HUDEP-2 (cell line): ENCODE results near the gene TMEM50B.
"Not testable (repeated sequence)": the region's sequence is repeated elsewhere in the genome, so short reads cannot be mapped to it uniquely, and the experiment has no call there.

Experiments used
- DNase-seq, 76 experiments: peaks; one replicate each; lab custom pipeline; 2025; ENCODE audit not compliant: unreplicated experiment in 76 of 76; lab: John Stamatoyannopoulos, UW

Gene TMEM50B

DNA sequence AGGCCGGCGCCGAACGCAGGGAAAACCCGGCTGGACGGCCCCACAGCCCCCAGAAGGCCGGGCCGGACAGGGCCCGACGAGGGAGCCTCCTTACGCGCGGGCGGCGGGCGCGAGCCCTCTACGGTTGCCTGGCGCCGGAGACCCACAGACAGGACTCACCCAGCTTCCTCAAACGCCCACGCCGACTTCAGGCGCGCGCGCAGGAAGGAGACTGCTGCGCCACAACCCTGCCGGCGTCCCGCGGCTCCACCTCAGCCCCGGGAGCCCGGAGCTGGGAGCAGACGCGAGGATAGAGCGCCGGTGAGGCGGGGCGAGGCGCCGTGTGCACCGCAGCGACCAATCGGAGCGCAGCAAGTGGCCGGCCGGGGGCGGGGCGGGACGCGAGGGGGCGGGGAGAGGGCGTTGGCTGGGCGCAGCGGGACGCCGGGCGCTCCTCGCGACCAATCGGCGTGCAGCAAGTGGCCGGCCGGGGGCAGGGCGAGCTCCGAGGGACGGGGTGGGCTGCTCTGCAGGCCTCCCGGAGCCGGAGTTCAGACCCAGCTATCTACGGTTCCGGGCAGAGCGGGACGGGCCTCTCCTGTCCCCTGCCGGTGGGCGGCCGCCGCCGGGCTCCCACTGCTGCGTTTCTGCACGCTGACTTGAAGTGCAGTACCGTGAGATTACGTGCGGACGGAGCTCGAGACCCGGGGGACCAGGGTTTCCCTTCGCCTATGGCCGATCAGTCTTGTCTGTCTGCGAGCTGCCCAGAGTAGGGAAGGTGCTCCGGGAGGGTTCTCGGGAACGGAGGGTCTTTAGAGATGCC is at the start of gene TMEM50B:
TSS of gene TMEM50B (minus strand) at position 296 of the 802 bp plus-strand sequence. CDS start 11,089 bp downstream, outside the sequence.
- DNase-seq, result peak; percentile 73 to 100 (median 98)

DNA sequence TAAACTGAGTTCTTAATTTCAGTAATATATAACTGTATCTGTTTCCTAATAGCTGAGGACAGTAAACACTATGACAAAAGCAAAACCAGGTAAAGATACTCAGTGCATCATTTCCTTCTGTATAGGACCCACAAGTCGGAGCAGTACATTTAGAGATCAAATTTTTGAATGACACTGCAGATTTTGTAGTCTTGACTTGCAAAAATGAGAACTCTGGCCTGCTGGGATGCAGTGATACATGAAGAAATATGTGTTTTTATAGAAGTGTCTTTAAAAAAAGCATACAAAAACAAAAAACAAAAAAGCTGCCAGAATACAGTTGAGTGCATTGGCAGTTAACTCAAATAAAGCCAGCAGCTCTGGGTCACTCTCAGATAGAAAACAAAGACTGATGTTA is 43.2 kb upstream of the TMEM50B start:
- no peak for DNase-seq

DNA sequence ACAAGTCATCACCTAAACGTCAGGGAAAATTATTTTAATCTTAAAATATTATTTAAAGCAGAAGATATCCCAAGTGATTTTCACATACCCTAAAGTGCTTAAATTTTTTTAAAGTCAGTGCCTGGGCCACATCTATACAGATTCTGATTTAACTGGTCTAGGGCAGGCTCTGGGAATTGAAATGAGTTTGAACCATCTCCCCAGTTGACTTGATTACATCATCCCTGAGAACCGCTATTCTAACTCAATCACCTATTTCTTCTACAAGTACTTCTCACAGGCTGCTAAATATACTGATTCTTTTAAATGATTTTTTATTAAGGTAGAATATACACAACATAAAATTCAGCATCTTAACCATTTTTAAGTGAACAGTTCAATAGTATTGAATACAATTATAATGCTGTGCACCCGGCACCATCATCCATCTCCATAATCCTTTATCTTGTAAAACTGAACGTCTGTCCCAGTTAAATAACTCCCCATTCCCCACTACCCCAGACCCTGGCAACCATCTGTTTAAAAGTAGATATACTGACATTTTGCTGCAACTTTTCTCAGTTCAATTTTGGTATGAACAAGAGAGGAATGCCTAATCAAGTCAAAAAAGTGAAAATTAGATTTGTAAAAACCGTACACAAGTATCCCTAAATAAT is 42.7 kb upstream of the TMEM50B start:
- DNase-seq, result no peak

DNA sequence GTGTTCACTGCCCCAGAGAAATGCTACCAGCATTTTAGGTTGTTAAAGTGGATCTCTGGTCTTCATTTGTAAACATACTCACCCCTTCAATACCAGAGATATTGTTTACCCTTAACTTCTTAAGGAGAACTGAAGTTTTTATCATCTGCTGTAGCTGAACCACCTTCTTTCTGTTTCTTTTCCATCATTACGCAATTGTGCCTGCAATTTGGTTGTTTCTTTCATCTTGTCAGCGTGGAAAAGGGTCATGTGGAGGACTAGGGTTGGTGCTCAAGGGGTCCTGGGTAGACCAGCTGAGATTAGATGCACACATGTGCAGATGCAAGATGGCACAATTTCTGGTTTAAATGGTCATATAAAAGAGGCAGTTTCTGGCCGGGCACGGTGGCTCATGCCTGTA is 39.1 kb upstream of the TMEM50B start:
- DNase-seq, result no peak

DNA sequence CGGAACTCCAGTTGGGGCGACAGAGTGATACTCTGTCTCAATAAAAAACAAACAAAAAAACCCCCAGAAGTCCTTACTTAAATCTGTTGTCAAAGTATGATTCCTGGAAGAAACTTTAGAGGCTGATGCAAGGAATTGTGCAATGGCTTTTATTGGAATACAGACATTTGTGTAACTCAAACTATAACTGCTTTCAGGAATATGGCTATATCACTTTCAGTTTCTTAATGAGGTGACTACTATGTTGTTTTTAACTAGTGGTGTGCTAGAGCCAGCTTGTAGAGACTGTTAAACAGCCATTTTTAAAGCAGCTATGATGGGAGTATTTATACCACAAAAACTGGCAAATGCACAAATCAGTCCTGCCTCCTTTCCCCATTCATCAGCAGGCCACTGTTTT is 34.5 kb upstream of the TMEM50B start:
- no peak for DNase-seq

DNA sequence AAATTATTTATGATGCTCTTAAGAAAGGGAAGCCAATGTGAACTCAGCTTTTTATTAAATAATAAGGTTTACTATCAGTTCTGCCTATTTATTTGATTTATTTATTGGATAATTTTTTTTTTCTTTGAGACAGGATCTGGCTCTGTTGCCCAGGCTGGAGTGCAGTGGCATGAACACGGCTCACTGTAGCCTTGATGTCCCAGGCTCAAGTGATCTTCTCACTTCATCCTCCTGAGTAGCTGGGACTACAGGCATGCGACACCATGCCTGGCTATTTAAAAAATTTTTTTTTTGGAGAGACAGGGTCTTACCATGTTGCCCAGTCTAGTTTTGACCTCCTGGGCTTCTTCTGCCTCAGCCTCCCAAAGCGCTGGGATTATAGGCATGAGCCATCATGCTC is 32.7 kb upstream of the TMEM50B start:
- DNase-seq, result no peak

DNA sequence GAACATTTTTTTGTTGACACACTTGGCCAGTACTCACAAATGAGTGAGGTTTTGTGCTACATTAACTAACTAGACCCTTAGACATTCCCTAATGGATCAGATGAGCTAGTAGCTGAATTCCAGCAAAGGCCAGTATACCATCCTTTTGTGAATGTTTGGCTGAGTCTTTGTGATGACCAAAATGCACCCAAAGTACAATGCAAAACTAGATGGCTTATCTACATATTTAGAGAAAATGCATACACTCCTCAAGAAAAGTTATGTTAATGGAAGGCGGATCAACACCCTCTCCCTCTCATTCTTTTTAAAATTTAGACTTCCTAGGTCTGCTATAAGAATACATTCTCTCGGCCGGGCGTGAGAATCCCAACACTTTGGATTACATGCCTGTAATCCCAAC is 31.9 kb upstream of the TMEM50B start:
- no peak for DNase-seq

DNA sequence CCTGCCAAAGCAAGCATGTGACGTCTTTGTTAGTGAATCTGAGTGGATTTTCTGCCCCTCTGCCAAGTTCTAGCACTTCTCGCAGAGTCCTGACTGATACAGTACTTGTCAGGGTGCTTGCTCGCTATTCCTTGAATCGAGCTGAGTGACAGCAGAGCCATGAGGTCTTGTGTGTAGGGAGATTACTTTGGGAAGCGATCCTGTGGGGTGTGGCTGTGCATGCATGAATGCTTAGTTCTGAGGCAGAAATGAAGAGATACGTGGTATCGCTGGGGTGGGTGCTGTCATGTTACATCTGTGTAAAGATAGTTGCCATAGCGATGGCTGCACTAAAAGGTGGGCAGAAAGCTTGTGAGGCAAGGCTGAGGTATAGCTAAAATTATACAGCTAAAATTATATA is 31.1 kb upstream of the TMEM50B start:
- DNase-seq, result peak in 74 of 76 experiments; percentile 26 to 98 (median 78)

DNA sequence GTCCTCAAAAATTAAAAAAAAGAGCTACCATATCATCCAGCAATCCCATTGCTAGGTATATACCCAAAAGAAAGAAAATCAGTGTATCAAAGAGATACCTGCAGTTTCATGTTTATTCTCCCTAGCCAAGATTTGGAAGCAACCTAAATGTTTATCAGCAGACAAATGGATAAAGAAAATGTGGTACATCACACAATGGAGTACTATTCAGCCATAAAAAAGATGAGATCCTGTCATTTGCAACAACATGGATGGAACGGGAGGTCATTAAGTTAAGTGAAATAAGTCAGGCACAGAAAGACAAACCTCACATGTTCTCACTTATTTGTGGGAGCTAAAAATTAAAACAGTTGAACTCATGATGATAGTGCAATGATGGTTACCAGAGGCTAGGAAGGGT is 27.2 kb upstream of the TMEM50B start:
- DNase-seq, result not testable (repeated sequence)

DNA sequence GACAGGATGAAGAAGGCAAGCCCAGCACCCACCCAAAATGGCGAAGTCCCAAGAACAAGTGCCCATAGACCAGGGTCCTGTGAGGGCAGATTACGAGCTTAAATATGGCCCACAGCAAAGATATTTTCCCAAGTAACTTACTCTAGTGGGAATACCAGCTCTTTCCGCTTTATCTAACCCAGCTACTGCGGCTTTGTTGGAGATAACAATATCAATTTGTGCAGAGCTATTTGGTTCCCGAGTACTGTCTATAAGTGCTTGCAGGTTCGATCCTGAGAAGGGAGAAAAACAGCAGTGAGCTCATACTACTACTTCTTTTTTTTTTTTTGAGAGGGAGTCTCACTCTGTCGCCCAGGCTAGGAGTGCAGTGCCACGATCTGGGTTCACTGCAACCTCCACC is 26.1 kb upstream of the TMEM50B start:
- DNase-seq, result peak in 5 of 76 experiments; percentile 10 to 42 (median 19)

DNA sequence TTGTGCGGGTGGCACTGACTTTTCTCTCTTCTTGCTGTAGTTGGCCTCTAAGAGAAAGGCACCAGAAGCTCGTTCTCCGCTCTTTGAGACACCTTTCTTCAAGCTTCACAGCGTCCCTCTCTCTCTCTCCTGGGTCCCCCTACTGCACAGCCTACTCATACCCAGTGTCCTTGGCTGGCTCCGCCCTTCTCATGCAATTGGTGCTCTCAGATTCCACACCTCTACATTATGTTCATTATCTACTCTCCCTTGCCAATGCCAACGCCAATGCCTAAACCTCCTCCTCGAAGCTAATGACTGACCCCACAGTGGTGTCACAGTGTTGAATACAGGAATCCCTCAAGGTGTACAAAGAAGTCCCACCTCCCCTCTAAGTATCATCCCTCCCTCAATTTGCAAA is 16.6 kb upstream of the TMEM50B start:
- DNase-seq, result peak in 3 of 76 experiments; percentile 5 to 14 (median 6)

DNA sequence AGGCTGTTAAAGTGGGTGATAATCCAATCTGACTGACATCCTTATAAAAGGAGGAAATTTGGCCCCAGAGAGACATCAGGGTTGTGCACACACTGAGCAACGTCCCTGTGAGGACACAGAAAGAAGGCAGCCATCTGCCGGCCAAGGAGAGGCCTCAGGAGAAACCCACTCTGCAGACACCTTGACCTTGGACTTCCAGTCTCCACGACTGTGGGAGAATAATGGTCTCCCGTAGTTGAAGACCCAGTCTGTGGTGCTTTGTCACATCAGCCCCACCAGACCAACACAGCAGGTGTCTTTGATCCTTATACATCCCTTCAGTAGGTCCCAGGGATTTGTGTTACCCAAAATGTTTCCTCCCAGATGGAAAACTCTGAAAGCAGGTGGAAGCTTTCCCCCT is 16.0 kb upstream of the TMEM50B start:
- no peak for DNase-seq

DNA sequence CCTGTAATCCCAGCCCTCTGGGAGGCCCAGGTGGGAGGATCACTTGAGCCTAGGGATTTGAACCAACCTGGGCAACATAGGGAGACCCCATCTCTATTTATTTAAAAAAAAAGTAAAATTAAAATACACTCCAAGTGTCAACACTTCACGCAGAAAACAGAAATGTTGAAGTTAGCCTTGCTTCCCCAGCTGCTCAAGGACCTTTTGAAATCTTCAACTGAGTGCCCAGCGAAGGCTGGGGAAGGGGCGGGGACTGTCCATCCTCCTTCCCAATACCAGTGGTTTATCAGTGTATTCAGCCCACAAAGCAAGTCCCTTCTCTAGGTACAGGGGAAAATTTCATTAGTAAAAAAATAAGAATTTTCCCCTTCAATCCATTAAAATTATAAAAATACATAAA is 14.0 kb upstream of the TMEM50B start:
- DNase-seq, result no peak

DNA sequence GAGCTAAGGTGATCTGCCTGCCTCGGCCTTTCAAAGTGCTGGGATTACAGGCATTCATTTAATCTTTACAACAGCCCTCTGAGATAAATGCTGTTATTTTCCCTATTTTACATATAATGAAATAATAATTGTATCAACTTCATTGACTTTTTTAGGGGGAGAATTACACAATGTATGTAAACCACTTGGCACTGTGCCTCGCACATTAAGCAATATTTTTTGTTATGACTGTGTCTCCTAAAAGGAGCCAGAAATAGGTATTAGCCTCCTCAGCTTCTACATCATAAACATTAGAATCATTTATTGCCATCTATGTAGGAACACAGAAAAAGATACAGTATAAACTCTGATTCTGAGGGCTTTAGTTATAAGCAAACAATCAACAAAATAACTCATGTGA is 12.8 kb upstream of the TMEM50B start:
- DNase-seq, result no peak

DNA sequence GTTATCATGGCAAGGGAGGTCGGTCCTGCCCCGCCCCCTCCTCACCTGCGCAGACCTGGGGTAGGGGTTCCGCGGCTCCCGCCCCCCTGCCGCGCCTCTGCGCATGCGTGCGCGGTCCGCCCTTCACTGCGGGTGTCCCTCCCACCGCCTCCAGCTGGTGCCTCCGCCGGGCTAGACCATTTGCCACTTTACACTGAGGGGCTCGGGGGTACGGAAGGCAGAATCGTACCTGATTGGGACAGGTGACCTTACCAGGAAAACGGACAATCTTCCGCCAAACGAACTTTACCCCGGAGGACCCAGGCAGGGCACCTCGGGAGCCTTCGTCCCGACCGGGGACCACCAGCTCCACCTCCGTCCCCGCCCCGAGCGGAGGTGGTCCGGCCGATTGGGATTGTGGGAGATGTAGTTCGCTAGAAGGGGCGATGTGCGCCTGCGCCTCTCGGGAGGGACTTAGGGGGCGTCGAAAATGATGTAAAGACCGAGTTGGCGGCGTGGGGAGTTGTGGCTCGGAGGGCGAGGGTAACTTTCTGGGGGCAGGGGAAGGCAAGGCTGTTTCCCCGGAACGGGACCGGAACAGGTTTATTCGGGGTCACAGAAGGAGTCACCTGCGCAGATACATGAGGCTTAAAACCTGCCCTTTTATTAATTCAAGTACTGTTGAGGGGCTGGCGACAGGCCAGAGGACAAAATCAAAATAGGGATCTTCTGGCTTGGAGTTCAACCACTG is 11.8 kb upstream of the TMEM50B start, which contains the start of gene DNAJC28:
TSS of gene DNAJC28 (minus strand) at position 344 of the 730 bp plus-strand sequence. CDS start 2,323 bp downstream, outside the sequence.
- peak; percentile 31 to 98 (median 95) for DNase-seq

DNA sequence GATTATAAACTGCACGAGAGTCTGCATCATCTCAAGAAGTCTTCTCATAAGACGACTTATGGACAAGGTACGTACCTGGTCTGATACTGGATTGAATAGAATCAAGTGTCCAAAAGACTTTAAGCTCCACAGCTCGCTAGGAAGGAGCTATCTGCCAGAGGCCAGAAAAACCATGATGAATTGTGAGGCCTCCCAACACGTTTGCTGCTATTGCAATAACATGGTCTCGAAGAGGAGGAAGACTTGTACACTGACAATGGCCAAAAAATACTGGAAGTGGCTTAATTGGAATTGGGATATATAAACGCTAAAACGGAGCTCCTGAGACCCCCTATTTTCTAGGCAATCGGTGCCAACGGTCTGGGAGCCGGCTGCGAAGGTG is 11.2 kb upstream of the TMEM50B start:
- DNase-seq, result peak in 4 of 76 experiments; percentile 24 to 68 (median 40)

DNA sequence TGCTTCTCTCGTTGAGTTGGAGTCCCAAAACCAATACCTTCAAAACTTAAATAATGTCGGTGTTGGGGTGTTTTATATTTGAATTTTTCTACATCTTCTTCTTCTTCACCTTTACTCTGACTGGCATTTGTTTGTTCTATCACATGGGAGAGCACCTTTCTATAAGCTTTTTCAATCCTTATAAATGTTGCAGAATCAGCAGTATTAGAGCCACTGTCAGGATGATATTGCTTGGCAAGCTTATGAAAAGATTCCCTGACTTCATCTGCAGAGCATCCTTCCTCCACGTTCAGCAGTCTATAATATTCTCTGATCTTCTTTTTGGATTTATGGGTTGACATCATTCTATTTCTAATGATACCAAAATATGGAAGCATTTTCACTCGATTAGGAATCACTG is 9.2 kb upstream of the TMEM50B start:
- no peak for DNase-seq

DNA sequence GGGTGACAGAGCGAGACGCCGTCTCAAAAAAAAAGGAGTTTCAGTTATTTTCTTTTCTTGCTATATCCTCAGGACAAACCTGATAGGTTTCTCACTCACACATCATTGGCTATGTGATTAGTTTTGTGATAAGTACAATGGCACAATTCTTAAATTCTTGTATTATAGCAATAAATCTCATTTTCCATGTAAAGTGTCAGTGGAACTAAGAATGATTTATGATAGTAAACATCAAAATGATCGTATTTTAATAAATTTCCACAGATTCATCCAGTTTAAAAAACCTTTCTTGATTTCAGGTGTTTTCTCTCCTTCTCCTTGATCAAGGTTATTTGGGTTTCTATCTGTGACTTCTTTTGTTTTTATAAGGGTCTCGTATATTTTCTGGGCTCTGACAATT is 8.2 kb upstream of the TMEM50B start:
- DNase-seq, result no peak

DNA sequence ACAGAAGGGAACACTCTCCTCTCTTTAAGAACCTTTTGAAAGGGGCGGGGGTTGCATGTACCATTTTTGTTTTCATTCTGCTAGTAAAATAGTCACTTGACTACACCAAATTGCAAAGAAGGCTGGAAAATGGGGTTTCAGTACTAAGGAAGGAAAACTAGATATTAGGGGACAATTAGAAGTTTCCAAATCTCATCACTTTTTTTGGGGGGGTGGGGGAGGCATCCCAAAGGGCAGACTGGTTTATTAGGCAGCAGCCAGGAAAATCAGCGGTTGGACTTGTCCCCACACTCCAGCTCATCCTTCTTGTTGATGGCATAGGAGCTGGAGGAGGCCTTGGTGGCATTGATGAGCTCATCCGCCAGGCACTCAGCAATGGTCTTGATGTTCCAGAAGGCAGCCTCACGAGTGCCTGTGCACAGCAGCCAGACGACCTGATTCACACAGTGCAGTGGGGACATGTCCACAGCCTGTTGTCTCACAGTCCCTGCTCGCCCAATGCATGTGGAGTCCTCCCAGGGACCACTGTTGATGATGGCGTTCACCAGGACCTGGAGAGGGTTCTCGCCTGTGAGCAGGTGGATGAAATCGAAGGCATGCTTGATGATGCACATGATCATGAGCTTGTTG is 1.7 kb upstream of the TMEM50B start:
- no peak for DNase-seq

DNA sequence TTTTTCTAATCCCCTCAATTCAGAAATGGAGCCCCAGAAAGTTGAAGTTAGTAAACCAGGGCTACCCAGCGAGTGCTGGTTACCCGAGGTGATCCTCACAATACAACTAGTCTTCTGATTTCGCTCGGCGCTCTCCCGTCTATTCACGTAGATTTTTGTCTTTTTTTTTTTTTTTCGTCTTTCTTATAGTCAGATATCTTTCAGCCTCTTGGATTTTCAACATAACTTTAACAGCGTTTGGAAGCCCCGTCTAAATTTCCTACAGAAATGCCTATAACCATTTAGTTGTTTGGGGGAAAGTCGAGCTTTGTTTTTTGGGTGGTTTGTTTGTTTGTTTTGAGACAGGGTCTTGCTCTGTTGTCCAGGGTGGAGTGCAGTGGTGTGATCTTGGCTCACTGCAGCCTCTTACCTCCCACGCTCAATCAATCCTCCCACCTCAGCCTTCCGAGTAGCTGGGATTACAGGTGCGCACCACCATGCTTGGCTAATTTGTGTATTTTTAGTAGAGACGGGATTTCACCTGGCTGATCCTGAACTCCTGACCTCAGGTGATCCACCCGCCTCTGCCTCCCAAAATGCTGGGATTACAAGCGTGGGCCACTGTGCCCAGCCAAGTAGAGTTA is 818 bp upstream of the TMEM50B start:
- DNase-seq, result no peak
